Measurements from ENCODE around the gene AADAC. TPM values are rescaled to one million over a fixed set of nuclear protein-coding genes. Genes with fewer than 3 reads are reported as not detected.
A peak's percentile ranks its signal among the peaks of the same experiment; 100 is the strongest.

The AADAC gene
- polyA plus RNA-seq, 1 donor (not counting 4 experiments of a cell fraction or from before 2014, with no cell fraction given), result 0.28 TPM

GRCh38 chr3:151798466-151798865, 15.4 kb upstream of the AADAC start:
- DNase-seq (ENCODE audit: low read depth, low spot score) (no peak), FAIRE-seq (no peak)
- Histone ChIP-seq H2AFZ (ENCODE audit: control insufficient read depth, low read length) (no peak overlapping the region), H3K4me3 (ENCODE audit: control insufficient read depth in 2 of 3, extremely low read depth in 1 of 3, insufficient read depth in 2 of 3, low read depth in 1 of 3, low read length in 3 of 3) (no peak overlapping the region), H3K4me2 (ENCODE audit: control insufficient read depth, extremely low read depth, insufficient read depth, low read depth, low read length) (no peak overlapping the region), H3K27me3 (ENCODE audit: control insufficient read depth, extremely low read depth, insufficient read depth, low read length) (no peaks in the 10 kb centered on the region), H3K9me3 (ENCODE audit: control insufficient read depth, low read depth, low read length) (no peaks in the 10 kb centered on the region), H3K9ac (ENCODE audit: control insufficient read depth, extremely low read depth, insufficient read depth, low read length) (no peak overlapping the region), H4K20me1 (ENCODE audit: control insufficient read depth, extremely low read depth, insufficient read depth, low read length) (no peaks in the 10 kb centered on the region), H3K4me1 (ENCODE audit: control insufficient read depth, extremely low read depth, insufficient read depth, low read length) (peaks cover 8% of the 10 kb centered on the region), H3K27ac (ENCODE audit: control insufficient read depth, insufficient read depth, low read length) (no peak overlapping the region), H3K79me2 (ENCODE audit: control insufficient read depth, insufficient read depth, low read length) (no peaks in the 10 kb centered on the region), H3K36me3 (ENCODE audit: control insufficient read depth in 2 of 2, extremely low read depth in 1 of 2, insufficient read depth in 2 of 2, low read length in 2 of 2) (no peaks in the 10 kb centered on the region), H3K9me1 (ENCODE audit: control insufficient read depth, extremely low read depth, insufficient read depth, low read length) (no peaks in the 10 kb centered on the region)
- TF ChIP-seq CTCF (optimal IDR thresholded peaks at IDR 0.05 in 1 of 3, IDR thresholded peaks at IDR 0.05 in 1 of 3, conservative IDR thresholded peaks at IDR 0.05 in 1 of 3; ENCODE audit: extremely low read depth in 1 of 3, insufficient read depth in 2 of 3, low read length in 3 of 3) (no peak), EZH2 (IDR thresholded peaks at IDR 0.05; ENCODE audit: low read length) (no peak)
- dilution Hi-C loops (cut with MboI; ENCODE audit: extremely low pct_ligation_motif_present, low sequenced_read_pairs), result no loop called here

GRCh38 chr3:151800431-151800830, 13.5 kb upstream of the AADAC start:
- no peak for TF ChIP-seq EZH2 (IDR thresholded peaks at IDR 0.05; ENCODE audit: low read length)
- TF ChIP-seq CTCF (optimal IDR thresholded peaks at IDR 0.05 in 1 of 3, IDR thresholded peaks at IDR 0.05 in 1 of 3, conservative IDR thresholded peaks at IDR 0.05 in 1 of 3; ENCODE audit: extremely low read depth in 1 of 3, insufficient read depth in 2 of 3, low read length in 3 of 3), result no peak
- Histone ChIP-seq H3K36me3 (ENCODE audit: control insufficient read depth in 2 of 2, extremely low read depth in 1 of 2, insufficient read depth in 2 of 2, low read length in 2 of 2) (no peaks in the 10 kb centered on the region), H3K27ac (ENCODE audit: control insufficient read depth, insufficient read depth, low read length) (no peak overlapping the region), H3K4me1 (ENCODE audit: control insufficient read depth, extremely low read depth, insufficient read depth, low read length) (peaks cover 6% of the 10 kb centered on the region), H3K27me3 (ENCODE audit: control insufficient read depth, extremely low read depth, insufficient read depth, low read length) (no peaks in the 10 kb centered on the region), H2AFZ (ENCODE audit: control insufficient read depth, low read length) (peak overlapping the region; percentile 1), H3K9me3 (ENCODE audit: control insufficient read depth, low read depth, low read length) (no peaks in the 10 kb centered on the region), H3K9ac (ENCODE audit: control insufficient read depth, extremely low read depth, insufficient read depth, low read length) (no peak overlapping the region), H3K9me1 (ENCODE audit: control insufficient read depth, extremely low read depth, insufficient read depth, low read length) (no peaks in the 10 kb centered on the region), H3K4me3 (ENCODE audit: control insufficient read depth in 2 of 3, extremely low read depth in 1 of 3, insufficient read depth in 2 of 3, low read depth in 1 of 3, low read length in 3 of 3) (no peak overlapping the region), H3K79me2 (ENCODE audit: control insufficient read depth, insufficient read depth, low read length) (no peaks in the 10 kb centered on the region), H4K20me1 (ENCODE audit: control insufficient read depth, extremely low read depth, insufficient read depth, low read length) (no peaks in the 10 kb centered on the region), H3K4me2 (ENCODE audit: control insufficient read depth, extremely low read depth, insufficient read depth, low read depth, low read length) (no peak overlapping the region)
- dilution Hi-C loops (cut with MboI; ENCODE audit: extremely low pct_ligation_motif_present, low sequenced_read_pairs), result no loop called here
- DNase-seq (ENCODE audit: low read depth, low spot score) (no peak), FAIRE-seq (no peak)

Measured in keratinocyte (primary cell).